ENCODE results near the gene RBM11.
"Not testable (repeated sequence)": the region's sequence is repeated elsewhere in the genome, so short reads cannot be mapped to it uniquely, and the experiment has no call there.

GRCh38 chr21:14166463-14167223 is 49.3 kb upstream of the RBM11 start:
- TF ChIP-seq CTCF (IDR thresholded peaks at IDR 0.05; ENCODE audit: poor library complexity); EZH2 (IDR thresholded peaks at IDR 0.05; ENCODE audit: borderline replicate concordance); EZH2phosphoT487 (IDR thresholded peaks at IDR 0.05; ENCODE audit: low read depth, severe bottlenecking, unreplicated experiment): not testable (repeated sequence)
